Duodenal mucosa (tissue), 2 donors: ENCODE results near the gene MARK3.
"Not testable (repeated sequence)": the region's sequence is repeated elsewhere in the genome, so short reads cannot be mapped to it uniquely, and the experiment has no call there.

Experiments
- H3K27ac ChIP-seq: one replicate; pipeline ENCODE4 v1.7.0; 2013; ENCODE audit warnings: low read depth, low read length
- H3K27me3 ChIP-seq, 2 donors: one replicate each; pipeline ENCODE4 v1.7.0; 2013; ENCODE audit warnings: low read length in 2 of 2, control low read depth in 1 of 2; ENCODE audit not compliant: insufficient read depth in 2 of 2, control insufficient read depth in 1 of 2
- H3K36me3 ChIP-seq, 2 donors: one replicate each; pipeline ENCODE4 v1.7.0; 2013; ENCODE audit warnings: low read length in 2 of 2, control low read depth in 1 of 2; ENCODE audit not compliant: insufficient read depth in 2 of 2, control insufficient read depth in 1 of 2
- H3K4me1 ChIP-seq, 2 donors: one replicate each; pipeline ENCODE4 v1.7.0; 2013; ENCODE audit warnings: low read length in 2 of 2, control low read depth in 1 of 2; ENCODE audit not compliant: insufficient read depth in 2 of 2, control insufficient read depth in 1 of 2
- H3K4me3 ChIP-seq, 2 donors: one replicate each; pipeline ENCODE4 v1.7.0; 2013; ENCODE audit warnings: low read length in 2 of 2, low read depth in 1 of 2
- H3K9ac ChIP-seq, 2 donors: one replicate each; pipeline ENCODE4 v1.7.0; 2013; ENCODE audit warnings: low read length in 2 of 2, low read depth in 1 of 2
- H3K9me3 ChIP-seq, 2 donors: one replicate each; pipeline ENCODE4 v1.7.0; 2013; ENCODE audit warnings: low read length in 2 of 2, control low read depth in 1 of 2; ENCODE audit not compliant: control insufficient read depth in 1 of 2

Gene MARK3

GRCh38 chr14:103347091-103347815 lies 38.0 kb upstream of the MARK3 start:
- H3K4me3 ChIP-seq = no peak overlapping the region
- no peaks in the 10 kb centered on the region for H3K4me1 ChIP-seq
- peaks cover 17 to 19% of the 10 kb centered on the region in 2 donors for H3K36me3 ChIP-seq
- H3K27me3 ChIP-seq = no peaks in the 10 kb centered on the region
- H3K27ac ChIP-seq = no peak overlapping the region
- H3K9ac ChIP-seq = no peak overlapping the region
- H3K9me3 ChIP-seq = no peaks in the 10 kb centered on the region

DNA sequence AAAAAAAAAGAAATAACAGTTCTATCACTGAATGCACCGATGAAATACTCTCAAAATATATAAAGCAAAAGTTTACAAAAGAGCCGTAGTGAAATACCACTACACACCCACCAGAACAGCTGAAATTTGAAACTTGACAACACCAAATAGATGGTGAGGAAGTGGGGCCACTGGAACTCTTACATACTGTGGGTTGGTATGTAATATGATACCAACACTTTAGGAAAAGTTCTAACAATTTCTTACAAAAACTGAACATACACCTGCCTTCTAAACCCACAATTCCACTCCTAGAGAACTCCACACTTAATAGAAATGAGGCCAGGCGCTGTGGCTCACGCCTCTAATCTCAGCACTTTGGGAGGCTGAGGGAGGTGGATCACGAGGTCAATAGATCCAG lies 37.1 kb upstream of the MARK3 start:
- Histone ChIP-seq H3K9me3 (no peaks in the 10 kb centered on the region), H3K4me1 (no peaks in the 10 kb centered on the region), H3K9ac (no peak overlapping the region)

GRCh38 chr14:103349982-103350381 lies 35.2 kb upstream of the MARK3 start:
- H3K27me3 ChIP-seq = no peaks in the 10 kb centered on the region
- no peaks in the 10 kb centered on the region for H3K36me3 ChIP-seq
- no peaks in the 10 kb centered on the region for H3K4me1 ChIP-seq
- no peaks in the 10 kb centered on the region for H3K9me3 ChIP-seq
- H3K9ac ChIP-seq = no peak overlapping the region
- no peak overlapping the region for H3K4me3 ChIP-seq
- H3K27ac ChIP-seq = no peak overlapping the region

More for the DNA sequence above, 37.1 kb upstream of the MARK3 start:
- H3K4me3 ChIP-seq = no peak overlapping the region
- H3K36me3 ChIP-seq = peaks cover 10 to 11% of the 10 kb centered on the region in 2 donors
- H3K27me3 ChIP-seq = no peaks in the 10 kb centered on the region
- no peak overlapping the region for H3K27ac ChIP-seq

DNA sequence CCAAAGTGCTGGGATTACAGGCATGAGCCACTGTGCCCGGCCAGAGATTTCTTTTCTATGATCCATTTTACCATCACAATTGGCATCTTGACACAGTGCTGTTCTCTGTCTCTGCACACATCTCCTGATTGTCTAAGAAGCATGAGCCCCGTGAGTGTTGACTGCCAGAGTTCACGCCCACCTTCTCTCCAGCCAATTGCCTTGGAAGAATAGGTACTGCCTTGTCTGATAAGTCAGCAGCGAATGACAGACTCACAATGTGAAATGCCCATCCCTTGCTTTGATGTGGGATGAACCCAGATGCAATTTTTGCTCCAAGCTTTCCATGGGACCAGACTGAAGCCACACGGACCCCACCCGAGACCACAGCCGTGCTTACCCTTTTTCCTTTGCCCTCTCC lies 31.9 kb upstream of the MARK3 start:
- H3K27me3 ChIP-seq = no peaks in the 10 kb centered on the region
- no peaks in the 10 kb centered on the region for H3K9me3 ChIP-seq
- H3K4me3 ChIP-seq = no peak overlapping the region
- peaks cover 0 to 8% of the 10 kb centered on the region in 2 donors for H3K4me1 ChIP-seq
- H3K27ac ChIP-seq = no peak overlapping the region
- no peak overlapping the region for H3K9ac ChIP-seq
- no peaks in the 10 kb centered on the region for H3K36me3 ChIP-seq

- Histone ChIP-seq H3K4me1 (peaks cover 0 to 8% of the 10 kb centered on the region in 2 donors), H3K9me3 (no peaks in the 10 kb centered on the region), H3K27ac (no peak overlapping the region), H3K36me3 (no peaks in the 10 kb centered on the region), H3K4me3 (no peak overlapping the region), H3K9ac (no peak overlapping the region), H3K27me3 (no peaks in the 10 kb centered on the region)
These were observed 31.1 kb upstream of the MARK3 start for GRCh38 chr14:103354141-103354540.

- H3K9me3 ChIP-seq = no peaks in the 10 kb centered on the region
- peaks cover 0 to 8% of the 10 kb centered on the region in 2 donors for H3K4me1 ChIP-seq
- no peak overlapping the region for H3K9ac ChIP-seq
These were observed 29.1 kb upstream of the MARK3 start for GRCh38 chr14:103356024-103356682.

DNA sequence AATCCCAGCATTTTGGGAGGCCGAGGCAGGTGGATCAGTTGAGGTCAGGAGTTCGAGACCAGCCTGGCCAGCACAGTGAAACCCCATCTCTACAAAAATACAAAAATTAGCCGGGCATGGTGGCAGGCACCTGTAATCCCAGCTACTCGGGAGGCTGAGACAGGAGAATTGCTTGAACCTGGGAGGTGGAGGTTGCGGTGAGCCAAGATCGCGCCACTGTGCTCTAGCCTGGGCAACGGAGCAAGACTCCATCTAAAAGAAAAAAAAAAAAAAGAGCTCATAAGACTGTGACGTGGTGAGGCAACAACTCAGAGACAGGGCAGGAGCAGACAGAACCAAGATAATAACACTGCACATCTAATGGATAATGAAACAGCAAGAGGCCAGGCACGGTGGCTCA lies 27.7 kb upstream of the MARK3 start:
- not testable (repeated sequence) for H3K27ac ChIP-seq, H3K4me1 ChIP-seq, H3K9me3 ChIP-seq, H3K4me3 ChIP-seq, H3K36me3 ChIP-seq, H3K9ac ChIP-seq, H3K27me3 ChIP-seq

More at GRCh38 chr14:103356024-103356682, 29.1 kb upstream of the MARK3 start:
- Histone ChIP-seq H3K27me3 (no peaks in the 10 kb centered on the region), H3K27ac (no peak overlapping the region), H3K4me3 (peak overlapping the region in 1 of 2 donors; percentile 34), H3K36me3 (no peaks in the 10 kb centered on the region)

GRCh38 chr14:103360548-103360947 lies 24.7 kb upstream of the MARK3 start:
- Histone ChIP-seq H3K27me3 (no peaks in the 10 kb centered on the region), H3K4me3 (no peak overlapping the region), H3K4me1 (peaks cover 0 to 6% of the 10 kb centered on the region in 2 donors), H3K9ac (no peak overlapping the region), H3K9me3 (peaks cover 8 to 10% of the 10 kb centered on the region in 2 donors), H3K27ac (no peak overlapping the region), H3K36me3 (no peaks in the 10 kb centered on the region)

GRCh38 chr14:103361867-103362266 lies 23.3 kb upstream of the MARK3 start:
- Histone ChIP-seq H3K36me3 (no peaks in the 10 kb centered on the region), H3K9me3 (peaks cover 8 to 10% of the 10 kb centered on the region in 2 donors), H3K4me1 (no peaks in the 10 kb centered on the region), H3K4me3 (no peak overlapping the region), H3K9ac (no peak overlapping the region), H3K27ac (no peak overlapping the region), H3K27me3 (no peaks in the 10 kb centered on the region)

GRCh38 chr14:103362780-103363179 lies 22.4 kb upstream of the MARK3 start:
- Histone ChIP-seq H3K4me1 (no peaks in the 10 kb centered on the region), H3K36me3 (no peaks in the 10 kb centered on the region), H3K4me3 (no peak overlapping the region), H3K27ac (no peak overlapping the region), H3K9me3 (peaks cover 8 to 10% of the 10 kb centered on the region in 2 donors), H3K9ac (no peak overlapping the region), H3K27me3 (no peaks in the 10 kb centered on the region)
